Stimulated activated CD8-positive, alpha-beta memory T cell treated with anti-CD3 and anti-CD28 coated beads, Interleukin-2, amount 100 ng/mL, for 1 hour (primary cell): ENCODE results near the gene CSNK1D.
"Not testable (repeated sequence)": the region's sequence is repeated elsewhere in the genome, so short reads cannot be mapped to it uniquely, and the experiment has no call there.

Experiments
- DNase-seq, 2 donors: peaks; one replicate each; pipeline ENCODE4 v3.0.0-alpha.2; 2020; ENCODE audit warnings: low read depth in 2 of 2

CSNK1D gene

GRCh38 chr17:82193050-82193449 lies 80.5 kb downstream of the CSNK1D start:
- DNase-seq: not testable (repeated sequence)
